BE2C (cell line): Measurements from ENCODE around the gene RNASEH2A. TPM values are rescaled to one million over a fixed set of nuclear protein-coding genes. Genes with fewer than 3 reads are reported as not detected.

Experiments
- DNase-seq: peaks from one replicate; pipeline ENCODE4 v3.0.0-alpha.2; 2020
- H3K27me3 ChIP-seq: fragments of 250-450 bp; sonication (Bioruptor Pico); 2 replicates; pipeline ENCODE4 v1.5.1; 2020; ENCODE audit warnings: mild to moderate bottlenecking
- H3K36me3 ChIP-seq: fragments of 250-450 bp; sonication (Bioruptor Pico); 2 replicates; pipeline ENCODE4 v1.5.1; 2020; ENCODE audit warnings: mild to moderate bottlenecking
- H3K4me1 ChIP-seq: fragments of 250-450 bp; sonication (Bioruptor Pico); 2 replicates; pipeline ENCODE4 v1.5.1; 2020
- H3K4me3 ChIP-seq: 2 replicates; pipeline ENCODE4 v1.5.1; 2011; ENCODE audit warnings: low read depth, low read length
- H3K9me3 ChIP-seq: fragments of 250-450 bp; sonication (Bioruptor Pico); 2 replicates; pipeline ENCODE4 v1.5.1; 2020
- polyA plus RNA-seq: library from polyadenylated mRNA; unstranded; fragments of >200 nt; gene quantifications from one replicate; pipeline ENCODE4 v1.2.1, GENCODE V29; 2012; ENCODE audit warnings: low read depth, missing spikeins; ENCODE audit not compliant: insufficient read length, insufficient read depth
- TF ChIP-seq, protein P1 (sequence below): IDR thresholded peaks from 2 replicates; pipeline ENCODE4 v1.5.1; 2012; ENCODE audit warnings: mild to moderate bottlenecking, low read depth, low read length

RNASEH2A gene
- polyA plus RNA-seq = 50.9 TPM

DNA sequence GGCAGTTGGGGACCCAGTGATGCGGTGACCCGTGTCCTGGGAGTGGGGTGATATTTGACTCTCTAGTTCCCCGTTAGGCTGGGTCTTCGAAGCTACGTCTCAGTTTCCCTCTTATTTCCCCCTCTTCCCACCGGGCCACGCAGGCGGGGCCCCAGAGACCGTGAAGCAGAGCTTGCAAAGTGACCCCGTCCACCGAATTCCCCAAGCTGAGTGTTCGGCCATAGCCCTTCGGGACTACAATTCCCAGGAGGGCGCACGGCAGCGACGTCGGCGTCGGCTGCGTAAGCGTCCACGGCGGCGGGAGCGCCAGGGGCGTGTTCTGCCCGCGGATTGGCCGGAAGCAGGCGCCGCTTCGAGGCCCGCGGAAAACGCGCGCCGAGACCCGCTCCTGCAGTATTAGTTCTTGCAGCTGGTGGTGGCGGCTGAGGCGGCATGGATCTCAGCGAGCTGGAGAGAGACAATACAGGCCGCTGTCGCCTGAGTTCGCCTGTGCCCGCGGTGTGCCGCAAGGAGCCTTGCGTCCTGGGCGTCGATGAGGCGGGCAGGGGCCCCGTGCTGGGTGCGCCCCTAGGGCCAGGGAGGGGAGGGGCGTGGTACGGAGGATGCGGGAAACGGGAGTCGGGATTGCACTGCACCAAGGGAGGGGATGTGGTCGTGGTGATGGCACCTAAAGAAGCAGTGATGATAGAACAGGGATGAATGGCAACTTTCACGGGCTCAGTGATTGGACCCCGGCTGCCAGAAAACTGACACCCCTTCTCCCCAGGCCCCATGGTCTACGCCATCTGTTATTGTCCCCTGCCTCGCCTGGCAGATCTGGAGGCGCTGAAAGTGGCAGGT is at the start of gene RNASEH2A:
Gene RNASEH2A (plus strand): TSS at position 343 of the 840 bp plus-strand sequence. CDS start 90 bp downstream, at position 433.
- peak; percentile 97 for DNase-seq

DNA sequence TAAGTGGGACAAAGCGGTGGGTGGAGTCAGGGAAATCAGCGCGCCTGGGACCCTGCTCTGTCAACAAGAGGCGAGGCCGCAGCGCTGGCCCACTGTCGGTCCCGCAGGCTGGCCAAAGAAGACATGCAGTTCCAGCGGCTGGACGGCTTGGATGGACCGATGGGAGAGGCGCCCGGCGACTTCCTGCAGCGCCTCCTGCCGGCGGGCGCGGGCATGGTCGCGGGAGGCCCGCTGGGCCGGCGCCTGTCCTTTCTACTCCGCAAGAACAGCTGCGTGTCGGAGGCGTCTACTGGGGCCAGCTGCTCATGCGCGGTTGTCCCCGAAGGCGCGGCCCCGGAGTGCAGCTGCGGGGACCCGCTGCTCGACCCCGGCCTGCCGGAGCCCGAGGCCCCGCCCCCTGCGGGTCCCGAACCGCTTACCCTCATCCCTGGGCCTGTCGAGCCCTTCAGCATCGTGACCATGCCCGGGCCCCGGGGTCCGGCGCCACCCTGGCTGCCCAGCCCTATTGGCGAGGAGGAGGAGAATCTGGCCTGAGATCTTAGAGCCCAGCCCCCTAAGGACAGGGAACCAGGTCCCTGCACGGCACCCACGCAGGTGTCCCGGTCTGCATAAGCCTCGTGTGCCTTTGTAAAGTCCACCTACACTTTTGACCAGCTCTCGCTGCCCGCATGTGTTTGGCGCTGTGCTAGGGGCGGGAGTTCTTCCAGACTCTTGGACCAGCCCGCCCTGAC is 48.7 kb upstream of the RNASEH2A start:
- no peaks in the 10 kb centered on the region for H3K9me3 ChIP-seq
- peaks cover 26% of the 10 kb centered on the region for H3K27me3 ChIP-seq
- H3K4me1 ChIP-seq = no peaks in the 10 kb centered on the region
- TF ChIP-seq, protein P1, sequence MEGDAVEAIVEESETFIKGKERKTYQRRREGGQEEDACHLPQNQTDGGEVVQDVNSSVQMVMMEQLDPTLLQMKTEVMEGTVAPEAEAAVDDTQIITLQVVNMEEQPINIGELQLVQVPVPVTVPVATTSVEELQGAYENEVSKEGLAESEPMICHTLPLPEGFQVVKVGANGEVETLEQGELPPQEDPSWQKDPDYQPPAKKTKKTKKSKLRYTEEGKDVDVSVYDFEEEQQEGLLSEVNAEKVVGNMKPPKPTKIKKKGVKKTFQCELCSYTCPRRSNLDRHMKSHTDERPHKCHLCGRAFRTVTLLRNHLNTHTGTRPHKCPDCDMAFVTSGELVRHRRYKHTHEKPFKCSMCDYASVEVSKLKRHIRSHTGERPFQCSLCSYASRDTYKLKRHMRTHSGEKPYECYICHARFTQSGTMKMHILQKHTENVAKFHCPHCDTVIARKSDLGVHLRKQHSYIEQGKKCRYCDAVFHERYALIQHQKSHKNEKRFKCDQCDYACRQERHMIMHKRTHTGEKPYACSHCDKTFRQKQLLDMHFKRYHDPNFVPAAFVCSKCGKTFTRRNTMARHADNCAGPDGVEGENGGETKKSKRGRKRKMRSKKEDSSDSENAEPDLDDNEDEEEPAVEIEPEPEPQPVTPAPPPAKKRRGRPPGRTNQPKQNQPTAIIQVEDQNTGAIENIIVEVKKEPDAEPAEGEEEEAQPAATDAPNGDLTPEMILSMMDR = peak; percentile 88
- H3K4me3 ChIP-seq = peak overlapping the region; percentile 44
- no peaks in the 10 kb centered on the region for H3K36me3 ChIP-seq
- DNase-seq = peak; percentile 83

More for the DNA sequence above, at the start of gene RNASEH2A:
- Histone ChIP-seq H3K4me3 (peak within 1 kb of the TSS; percentile 60), H3K27me3 (no peaks in the 10 kb centered on the region), H3K4me1 (no peaks in the 10 kb centered on the region), H3K9me3 (no peaks in the 10 kb centered on the region), H3K36me3 (peaks cover 6% of the 10 kb centered on the region)
- TF ChIP-seq, protein P1 = no peak

DNA sequence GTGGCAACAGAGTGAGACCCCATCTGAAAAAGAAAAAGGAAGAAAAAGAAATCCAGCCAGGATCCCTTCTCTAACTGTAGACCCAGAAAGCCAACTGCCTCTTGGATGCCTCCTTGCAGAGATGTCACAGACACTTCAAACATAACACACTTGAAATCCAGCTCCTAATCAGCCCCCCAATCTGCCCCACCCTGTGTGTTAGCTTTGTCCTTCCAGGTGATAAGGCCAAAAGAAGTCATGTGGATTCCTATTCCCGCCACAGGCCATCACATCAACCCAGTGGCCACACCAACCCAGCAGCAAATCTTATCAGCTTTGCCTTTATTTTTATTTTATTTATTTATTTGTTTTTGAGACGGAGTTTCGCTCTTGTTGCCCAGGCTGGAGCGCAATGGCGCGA is 46.7 kb upstream of the RNASEH2A start:
- DNase-seq = no peak
- Histone ChIP-seq H3K36me3 (no peaks in the 10 kb centered on the region; the same call in 1 of the 2 replicates), H3K4me1 (no peaks in the 10 kb centered on the region), H3K4me3 (no peak overlapping the region), H3K27me3 (peaks cover 8% of the 10 kb centered on the region), H3K9me3 (no peaks in the 10 kb centered on the region)
- TF ChIP-seq, protein P1 = no peak

DNA sequence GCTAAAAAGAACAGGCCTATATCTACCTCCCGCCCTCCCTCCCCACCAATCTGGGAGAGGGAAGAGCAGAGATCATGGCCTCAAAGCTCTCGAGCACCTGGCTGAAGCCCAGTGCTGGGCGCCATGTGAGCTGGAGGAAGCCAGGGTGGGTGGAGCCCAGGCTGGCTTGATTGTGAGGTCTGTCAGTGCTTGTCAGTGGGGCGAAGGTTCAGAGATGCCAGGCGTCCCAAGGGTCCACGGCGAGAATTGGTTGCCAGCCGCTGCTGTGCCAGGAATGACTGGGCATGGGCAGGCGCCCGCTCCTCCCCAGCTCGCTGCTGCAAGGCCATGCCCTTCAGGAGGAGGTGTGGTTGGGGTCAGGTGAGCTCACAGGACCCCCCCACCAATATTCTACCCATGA is 43.3 kb upstream of the RNASEH2A start:
- no peak for DNase-seq

DNA sequence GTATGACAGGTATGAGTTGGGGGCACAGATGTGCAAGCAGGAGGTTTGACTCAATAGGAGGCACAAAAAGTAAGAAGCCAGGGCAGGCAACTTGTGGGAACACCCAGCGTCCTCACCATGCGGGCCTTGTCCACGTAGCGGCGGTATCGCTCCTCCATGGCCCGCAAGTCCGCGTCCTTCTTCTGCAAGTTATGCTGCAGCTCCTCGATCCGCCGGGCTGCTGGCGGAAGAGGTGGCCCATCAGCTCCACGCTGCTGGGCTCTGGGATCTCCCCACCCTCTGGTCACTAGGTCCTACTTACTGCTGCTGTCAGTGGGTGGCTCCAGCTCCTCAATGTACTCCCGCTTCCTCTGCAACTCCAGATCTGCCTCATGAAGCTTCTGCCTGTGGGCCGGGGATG is 41.7 kb upstream of the RNASEH2A start:
- Histone ChIP-seq H3K4me3 (no peak overlapping the region), H3K36me3 (no peaks in the 10 kb centered on the region; the same call in 1 of the 2 replicates), H3K4me1 (no peaks in the 10 kb centered on the region), H3K9me3 (no peaks in the 10 kb centered on the region), H3K27me3 (no peaks in the 10 kb centered on the region)
- TF ChIP-seq, protein P1 = no peak
- DNase-seq = no peak

More for the DNA sequence above, 43.3 kb upstream of the RNASEH2A start:
- no peaks in the 10 kb centered on the region for H3K27me3 ChIP-seq
- H3K4me3 ChIP-seq = no peak overlapping the region
- TF ChIP-seq, protein P1 = no peak
- no peaks in the 10 kb centered on the region for H3K4me1 ChIP-seq
- H3K9me3 ChIP-seq = no peaks in the 10 kb centered on the region
- no peaks in the 10 kb centered on the region; the same call in 1 of the 2 replicates for H3K36me3 ChIP-seq
